HepG2 (cell line): Measurements from ENCODE around the gene GPT2. TPM values are rescaled to one million over a fixed set of nuclear protein-coding genes. Genes with fewer than 3 reads are reported as not detected.

ENCODE experiments used
- CBX5 ChIP-seq: sonication (generic); formaldehyde crosslinking; IDR thresholded peaks from 2 replicates; pipeline ENCODE4 v1.4.0; 2020; ENCODE audit warnings: missing genetic modification reagents, borderline replicate concordance
- CCDC6 ChIP-seq: sonication (generic); formaldehyde crosslinking; IDR thresholded peaks from 2 replicates; pipeline ENCODE4 v1.8.1; 2022; ENCODE audit warnings: mild to moderate bottlenecking, missing genetic modification reagents, moderate library complexity
- FUBP1 ChIP-seq: sonication (generic); formaldehyde crosslinking; IDR thresholded peaks from 2 replicates; pipeline ENCODE4 v1.5.1; 2020; ENCODE audit warnings: missing genetic modification reagents, mild to moderate bottlenecking, borderline replicate concordance
- HDAC2 ChIP-seq: sonication (generic); formaldehyde crosslinking; IDR thresholded peaks from 2 replicates; pipeline ENCODE4 v1.4.0; 2020; ENCODE audit warnings: missing genetic modification reagents
- PHF21A ChIP-seq: sonication (generic); formaldehyde crosslinking; IDR thresholded peaks from 2 replicates; pipeline ENCODE4 v1.5.0; 2020; ENCODE audit warnings: mild to moderate bottlenecking, missing genetic modification reagents
- ZNF235 ChIP-seq: sonication (generic); formaldehyde crosslinking; IDR thresholded peaks from 2 replicates; pipeline ENCODE4 v1.8.1; 2023; ENCODE audit warnings: mild to moderate bottlenecking, missing genetic modification reagents, borderline replicate concordance
- ZNF256 ChIP-seq: sonication (generic); formaldehyde crosslinking; conservative IDR thresholded peaks from 2 replicates; pipeline ENCODE4 v1.4.0; 2020; ENCODE audit warnings: missing genetic modification reagents
- ZNF44 ChIP-seq: sonication (generic); formaldehyde crosslinking; IDR thresholded peaks from 2 replicates; pipeline ENCODE4 v1.5.1; 2020; ENCODE audit warnings: mild to moderate bottlenecking, missing genetic modification reagents
- polyA plus RNA-seq, 8 experiments: library from polyadenylated mRNA; depleted of rRNA in 3 of 8; stranded (reverse) in 7 of 8; unstranded in 1 of 8; fragments of >200 nt; fragmentation: Illumina TruSeq in 4 of 8; extraction: Trizol in 4 of 8; gene quantifications; 2 replicates each; pipeline versions ENCODE4 v1.2.1 to v1.2.3, GENCODE V29; 2011 to 2016; ENCODE audit warnings: low read depth in 4 of 8, missing spikeins in 1 of 8, mixed read lengths in 1 of 8; ENCODE audit not compliant: insufficient read depth in 1 of 8
- total RNA-seq, 5 experiments: library from RNA; depleted of rRNA; stranded (reverse); fragments of >200 nt; fragmentation: Illumina TruSeq; extraction: Trizol; gene quantifications; 2 replicates each; pipeline ENCODE4 v1.2.3, GENCODE V29; 2016; ENCODE audit warnings: low read depth in 1 of 5
- TF ChIP-seq, protein P1 (sequence below), 2 experiments: sonication (generic) in 1 of 2; formaldehyde crosslinking in 1 of 2; IDR thresholded peaks; 2 replicates each; pipeline versions ENCODE4 v1.4.0 to v1.6.1; 2016 to 2020; ENCODE audit warnings: borderline replicate concordance in 1 of 2, low read depth in 1 of 2, mild to moderate bottlenecking in 1 of 2, missing genetic modification reagents in 1 of 2
- TF ChIP-seq, protein P2 (sequence below): sonication (generic); formaldehyde crosslinking; IDR thresholded peaks from 2 replicates; pipeline ENCODE4 v1.4.0; 2020; ENCODE audit warnings: missing genetic modification reagents, borderline replicate concordance
- TF ChIP-seq, protein P3 (sequence below): sonication (generic); formaldehyde crosslinking; IDR thresholded peaks from 2 replicates; pipeline ENCODE4 v1.4.0; 2020; ENCODE audit warnings: mild to moderate bottlenecking, low read depth, missing genetic modification reagents
- TF ChIP-seq, protein P4 (sequence below): IDR thresholded peaks from 2 replicates; pipeline ENCODE4 v1.6.1; 2016; ENCODE audit warnings: low read depth, control low read depth
- TF ChIP-seq, protein P5 (sequence below): sonication (generic); formaldehyde crosslinking; IDR thresholded peaks from 2 replicates; pipeline ENCODE4 v1.5.0; 2020; ENCODE audit warnings: missing genetic modification reagents

GPT2 gene
- total and polyA plus RNA-seq, 2 of the 13 experiments (the other 11 are each of a cell fraction or from before 2014, with no cell fraction given) = 138 to 267 TPM

GRCh38 chr16:46929378-46930332 is 45.5 kb downstream of the GPT2 start (continued):
- TF ChIP-seq, protein P1, sequence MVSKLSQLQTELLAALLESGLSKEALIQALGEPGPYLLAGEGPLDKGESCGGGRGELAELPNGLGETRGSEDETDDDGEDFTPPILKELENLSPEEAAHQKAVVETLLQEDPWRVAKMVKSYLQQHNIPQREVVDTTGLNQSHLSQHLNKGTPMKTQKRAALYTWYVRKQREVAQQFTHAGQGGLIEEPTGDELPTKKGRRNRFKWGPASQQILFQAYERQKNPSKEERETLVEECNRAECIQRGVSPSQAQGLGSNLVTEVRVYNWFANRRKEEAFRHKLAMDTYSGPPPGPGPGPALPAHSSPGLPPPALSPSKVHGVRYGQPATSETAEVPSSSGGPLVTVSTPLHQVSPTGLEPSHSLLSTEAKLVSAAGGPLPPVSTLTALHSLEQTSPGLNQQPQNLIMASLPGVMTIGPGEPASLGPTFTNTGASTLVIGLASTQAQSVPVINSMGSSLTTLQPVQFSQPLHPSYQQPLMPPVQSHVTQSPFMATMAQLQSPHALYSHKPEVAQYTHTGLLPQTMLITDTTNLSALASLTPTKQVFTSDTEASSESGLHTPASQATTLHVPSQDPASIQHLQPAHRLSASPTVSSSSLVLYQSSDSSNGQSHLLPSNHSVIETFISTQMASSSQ (IDR thresholded peaks at IDR 0.05; ENCODE audit: low read depth) = no peak
- TF ChIP-seq, protein P1 (CRISPR knock-in tag; IDR thresholded peaks at IDR 0.05; ENCODE audit: borderline replicate concordance) = no peak
- TF ChIP-seq, protein P2, sequence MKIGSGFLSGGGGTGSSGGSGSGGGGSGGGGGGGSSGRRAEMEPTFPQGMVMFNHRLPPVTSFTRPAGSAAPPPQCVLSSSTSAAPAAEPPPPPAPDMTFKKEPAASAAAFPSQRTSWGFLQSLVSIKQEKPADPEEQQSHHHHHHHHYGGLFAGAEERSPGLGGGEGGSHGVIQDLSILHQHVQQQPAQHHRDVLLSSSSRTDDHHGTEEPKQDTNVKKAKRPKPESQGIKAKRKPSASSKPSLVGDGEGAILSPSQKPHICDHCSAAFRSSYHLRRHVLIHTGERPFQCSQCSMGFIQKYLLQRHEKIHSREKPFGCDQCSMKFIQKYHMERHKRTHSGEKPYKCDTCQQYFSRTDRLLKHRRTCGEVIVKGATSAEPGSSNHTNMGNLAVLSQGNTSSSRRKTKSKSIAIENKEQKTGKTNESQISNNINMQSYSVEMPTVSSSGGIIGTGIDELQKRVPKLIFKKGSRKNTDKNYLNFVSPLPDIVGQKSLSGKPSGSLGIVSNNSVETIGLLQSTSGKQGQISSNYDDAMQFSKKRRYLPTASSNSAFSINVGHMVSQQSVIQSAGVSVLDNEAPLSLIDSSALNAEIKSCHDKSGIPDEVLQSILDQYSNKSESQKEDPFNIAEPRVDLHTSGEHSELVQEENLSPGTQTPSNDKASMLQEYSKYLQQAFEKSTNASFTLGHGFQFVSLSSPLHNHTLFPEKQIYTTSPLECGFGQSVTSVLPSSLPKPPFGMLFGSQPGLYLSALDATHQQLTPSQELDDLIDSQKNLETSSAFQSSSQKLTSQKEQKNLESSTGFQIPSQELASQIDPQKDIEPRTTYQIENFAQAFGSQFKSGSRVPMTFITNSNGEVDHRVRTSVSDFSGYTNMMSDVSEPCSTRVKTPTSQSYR (CRISPR knock-in tag) = no peak
- no peak for TF ChIP-seq HDAC2 (CRISPR knock-in tag)
- TF ChIP-seq ZNF44 (CRISPR knock-in tag) = no peak
- TF ChIP-seq ZNF256 (CRISPR knock-in tag) = 0 out of 2 replicates have a peak, but pooled peaks have one; percentile 30
- no peak for TF ChIP-seq FUBP1 (CRISPR knock-in tag)
- TF ChIP-seq, protein P3, sequence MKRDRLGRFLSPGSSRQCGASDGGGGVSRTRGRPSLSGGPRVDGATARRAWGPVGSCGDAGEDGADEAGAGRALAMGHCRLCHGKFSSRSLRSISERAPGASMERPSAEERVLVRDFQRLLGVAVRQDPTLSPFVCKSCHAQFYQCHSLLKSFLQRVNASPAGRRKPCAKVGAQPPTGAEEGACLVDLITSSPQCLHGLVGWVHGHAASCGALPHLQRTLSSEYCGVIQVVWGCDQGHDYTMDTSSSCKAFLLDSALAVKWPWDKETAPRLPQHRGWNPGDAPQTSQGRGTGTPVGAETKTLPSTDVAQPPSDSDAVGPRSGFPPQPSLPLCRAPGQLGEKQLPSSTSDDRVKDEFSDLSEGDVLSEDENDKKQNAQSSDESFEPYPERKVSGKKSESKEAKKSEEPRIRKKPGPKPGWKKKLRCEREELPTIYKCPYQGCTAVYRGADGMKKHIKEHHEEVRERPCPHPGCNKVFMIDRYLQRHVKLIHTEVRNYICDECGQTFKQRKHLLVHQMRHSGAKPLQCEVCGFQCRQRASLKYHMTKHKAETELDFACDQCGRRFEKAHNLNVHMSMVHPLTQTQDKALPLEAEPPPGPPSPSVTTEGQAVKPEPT (CRISPR knock-in tag) = 0 out of 2 replicates have a peak, but pooled peaks have one; percentile 24
- TF ChIP-seq, protein P4, sequence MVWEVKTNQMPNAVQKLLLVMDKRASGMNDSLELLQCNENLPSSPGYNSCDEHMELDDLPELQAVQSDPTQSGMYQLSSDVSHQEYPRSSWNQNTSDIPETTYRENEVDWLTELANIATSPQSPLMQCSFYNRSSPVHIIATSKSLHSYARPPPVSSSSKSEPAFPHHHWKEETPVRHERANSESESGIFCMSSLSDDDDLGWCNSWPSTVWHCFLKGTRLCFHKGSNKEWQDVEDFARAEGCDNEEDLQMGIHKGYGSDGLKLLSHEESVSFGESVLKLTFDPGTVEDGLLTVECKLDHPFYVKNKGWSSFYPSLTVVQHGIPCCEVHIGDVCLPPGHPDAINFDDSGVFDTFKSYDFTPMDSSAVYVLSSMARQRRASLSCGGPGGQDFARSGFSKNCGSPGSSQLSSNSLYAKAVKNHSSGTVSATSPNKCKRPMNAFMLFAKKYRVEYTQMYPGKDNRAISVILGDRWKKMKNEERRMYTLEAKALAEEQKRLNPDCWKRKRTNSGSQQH (CRISPR knock-in tag) = no peak
- TF ChIP-seq, protein P5, sequence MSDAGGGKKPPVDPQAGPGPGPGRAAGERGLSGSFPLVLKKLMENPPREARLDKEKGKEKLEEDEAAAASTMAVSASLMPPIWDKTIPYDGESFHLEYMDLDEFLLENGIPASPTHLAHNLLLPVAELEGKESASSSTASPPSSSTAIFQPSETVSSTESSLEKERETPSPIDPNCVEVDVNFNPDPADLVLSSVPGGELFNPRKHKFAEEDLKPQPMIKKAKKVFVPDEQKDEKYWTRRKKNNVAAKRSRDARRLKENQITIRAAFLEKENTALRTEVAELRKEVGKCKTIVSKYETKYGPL = no peak
- no peak for TF ChIP-seq CCDC6 (CRISPR knock-in tag)
- no peak; the same call in 1 of the 2 replicates for TF ChIP-seq CBX5 (CRISPR knock-in tag)
- TF ChIP-seq PHF21A (CRISPR knock-in tag) = no peak
- TF ChIP-seq ZNF235 (CRISPR knock-in tag) = no peak
